Activated T-cell treated with anti-CD3 and anti-CD28 coated beads, Interleukin-2, amount 50 U/mL, for 1 hour (primary cell): ENCODE results near the gene CDC42EP4.
"Not testable (repeated sequence)": the region's sequence is repeated elsewhere in the genome, so short reads cannot be mapped to it uniquely, and the experiment has no call there.

Experiments used
- DNase-seq: peaks from one replicate; pipeline ENCODE4 v3.0.0-alpha.2; 2020

Gene CDC42EP4

DNA sequence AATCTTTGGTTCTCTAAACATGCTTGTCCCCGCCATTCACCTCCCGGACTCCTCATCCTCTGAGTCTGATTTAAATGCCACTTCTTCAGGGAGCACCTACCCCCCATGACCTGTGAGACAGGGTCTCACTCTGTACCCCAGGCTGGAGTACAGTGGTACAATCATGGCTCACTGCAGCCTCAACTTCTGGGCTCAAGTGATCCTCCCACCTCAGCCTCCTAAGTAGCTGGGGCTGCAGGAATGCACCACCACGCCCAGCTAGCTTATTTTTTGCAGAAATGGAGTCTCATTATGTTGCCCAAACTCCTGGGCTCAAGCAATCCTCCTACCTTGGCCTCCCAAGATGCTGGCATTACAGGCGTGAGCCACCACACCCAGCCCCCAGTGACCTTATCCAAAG lies 37.3 kb downstream of the CDC42EP4 start:
- DNase-seq: no peak

DNA sequence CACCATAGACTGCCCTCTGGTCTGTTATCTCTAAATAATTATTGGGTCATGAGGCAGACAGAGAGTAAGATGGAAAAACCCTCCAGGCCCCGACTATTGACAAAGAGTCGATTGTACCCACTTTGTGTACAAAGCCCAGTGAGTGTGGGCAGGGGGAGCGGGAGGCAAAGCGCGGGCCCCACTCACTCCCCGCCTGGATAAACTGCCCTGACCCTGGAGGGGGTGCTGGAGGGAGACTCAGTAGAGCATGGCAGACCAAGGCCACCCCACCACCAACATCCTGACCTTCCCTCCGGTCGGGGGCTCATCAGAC lies 38.9 kb downstream of the CDC42EP4 start:
- no peak for DNase-seq

DNA sequence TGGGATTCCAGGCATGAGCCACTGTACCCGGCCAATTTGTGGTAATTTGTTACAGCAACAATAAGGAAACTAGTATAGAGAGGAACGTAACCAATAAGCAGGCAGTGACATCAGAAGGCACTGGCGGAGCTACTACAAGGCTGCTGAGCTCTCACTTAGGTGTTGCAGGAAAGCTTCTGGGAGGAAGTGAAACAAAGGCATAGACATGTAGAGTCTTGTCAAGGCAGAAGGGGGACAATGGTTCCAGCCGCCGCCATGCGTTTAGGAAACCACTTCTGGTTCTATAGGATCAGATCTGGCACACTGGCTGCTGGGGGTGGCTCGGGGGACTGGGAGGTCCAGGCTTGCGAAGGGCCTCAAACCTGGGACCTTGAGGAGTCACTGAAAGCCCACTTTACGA lies 40.7 kb downstream of the CDC42EP4 start:
- DNase-seq: no peak

DNA sequence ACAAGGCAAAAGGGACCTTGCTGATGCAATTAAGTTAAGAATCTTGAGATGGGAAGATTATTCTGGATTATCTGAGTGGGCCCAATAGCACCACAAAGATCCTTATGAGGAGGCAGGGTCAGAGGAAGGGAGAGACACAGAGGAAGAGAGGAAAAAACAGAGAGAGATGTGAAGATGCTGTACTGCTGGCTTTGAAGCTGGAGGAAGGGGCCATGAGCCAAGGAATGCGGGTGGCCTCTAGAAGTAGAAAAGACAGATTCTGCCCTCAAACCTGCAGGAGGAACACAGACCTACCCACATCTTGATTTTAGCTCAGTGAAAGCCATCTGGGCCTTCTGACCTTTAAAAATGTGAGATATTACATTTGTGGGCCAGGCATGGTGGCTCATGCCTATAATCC lies 42.0 kb downstream of the CDC42EP4 start:
- no peak for DNase-seq

DNA sequence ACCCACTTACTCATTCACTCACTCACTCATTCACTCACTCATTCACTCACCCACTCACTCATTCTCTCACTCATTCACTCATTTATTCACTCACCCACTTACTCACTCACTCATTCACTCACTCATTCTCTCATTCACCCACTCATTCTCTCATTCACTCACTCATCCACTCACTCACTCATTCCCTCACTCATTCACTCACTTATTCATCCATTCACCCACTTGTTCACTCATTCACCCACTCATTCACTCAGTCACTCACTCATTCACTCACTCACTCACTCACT lies 42.5 kb downstream of the CDC42EP4 start:
- DNase-seq: no peak

DNA sequence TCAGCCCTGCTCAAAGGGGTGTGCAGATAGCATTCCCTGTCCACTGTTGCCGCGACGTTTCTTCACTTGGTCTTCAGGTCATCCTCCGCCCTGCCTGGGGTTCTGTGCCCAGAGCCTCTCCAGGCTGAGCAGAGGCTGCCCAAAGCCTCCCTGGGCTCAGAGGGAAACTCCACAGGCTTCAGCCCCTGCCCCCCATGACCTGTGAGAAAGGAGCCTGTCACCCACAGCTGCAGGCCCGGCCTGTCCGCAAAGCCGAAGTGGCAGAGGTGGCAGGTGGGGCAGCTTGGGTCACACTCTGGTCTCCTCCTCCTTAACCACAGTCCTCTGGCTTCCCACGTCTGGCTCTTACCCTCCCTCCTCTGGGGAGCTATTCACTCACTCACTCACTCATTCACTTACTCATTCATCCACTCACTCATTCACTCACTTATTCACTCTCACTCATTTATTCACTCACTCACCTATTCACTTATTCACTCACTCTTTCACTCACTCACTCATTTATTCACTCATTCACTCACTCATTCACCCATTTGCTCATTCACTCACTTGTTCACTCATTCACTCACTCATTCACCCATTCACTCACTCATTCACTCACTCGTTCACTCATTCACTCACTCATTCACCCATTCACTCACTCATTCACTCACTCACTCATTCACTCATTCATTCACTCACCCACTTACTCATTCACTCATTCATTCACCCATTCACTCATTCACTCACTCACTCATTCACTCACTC lies 43.0 kb downstream of the CDC42EP4 start:
- no peak for DNase-seq

DNA sequence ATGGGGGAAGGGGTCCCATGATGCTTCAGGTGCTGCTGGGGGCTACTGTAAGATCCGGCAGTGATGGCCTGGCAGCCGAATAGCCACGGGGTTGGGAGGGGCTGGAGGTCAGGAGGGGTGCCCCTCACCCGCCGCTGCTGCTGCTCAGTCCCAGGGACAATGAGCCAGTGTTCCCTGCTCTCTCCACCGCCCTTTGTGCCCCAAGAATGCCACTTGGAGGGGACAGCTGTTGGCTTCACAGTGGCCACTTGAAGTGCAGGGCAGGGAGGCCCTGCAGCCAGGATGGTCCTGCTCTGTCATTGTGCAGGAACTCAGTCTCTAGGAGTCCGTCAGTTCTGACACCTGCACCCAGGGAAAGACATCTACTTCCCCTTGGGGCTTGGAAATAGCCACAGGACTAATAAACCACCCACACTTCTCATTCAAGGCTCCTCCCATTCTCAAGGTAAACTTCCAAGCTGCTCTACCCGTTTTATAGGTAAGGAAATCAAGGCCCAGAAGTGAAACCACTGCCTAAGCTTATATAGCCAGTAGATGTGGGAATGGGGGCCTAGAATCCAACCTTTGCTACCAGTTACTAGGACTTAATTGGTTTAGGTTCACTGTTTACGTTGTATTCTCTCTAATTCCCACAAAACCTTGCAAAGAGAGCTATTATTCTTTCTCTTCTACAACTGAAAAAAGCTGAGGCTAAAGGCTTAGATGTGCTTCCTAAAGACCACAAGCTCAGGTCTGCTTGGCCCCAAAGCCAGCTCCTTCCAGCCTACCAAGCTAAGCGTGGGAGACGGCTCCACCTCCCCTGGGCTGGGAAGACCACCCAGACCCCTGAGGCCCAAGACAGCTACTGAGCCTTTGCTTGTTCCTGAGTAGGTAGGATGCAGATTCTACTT lies 43.9 kb downstream of the CDC42EP4 start:
- DNase-seq: no peak

DNA sequence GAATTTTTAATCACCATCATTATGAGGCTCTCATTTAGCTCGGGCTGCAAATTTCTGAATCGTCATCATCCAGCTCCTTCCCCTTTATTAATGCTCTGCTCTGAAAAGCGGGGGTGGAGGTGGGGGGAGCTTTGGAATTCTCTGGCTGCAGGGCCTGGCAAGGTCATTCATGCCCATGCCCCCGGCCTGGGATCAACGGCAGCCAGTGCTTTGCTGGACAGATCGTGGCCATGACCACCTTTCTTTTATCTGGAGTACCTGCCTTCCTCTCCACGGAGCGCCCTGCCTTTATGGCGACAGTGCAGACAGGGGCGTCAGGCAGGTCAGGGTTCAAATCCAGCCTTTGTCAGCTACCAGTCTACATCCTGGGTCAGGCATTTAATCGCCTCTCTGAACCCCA lies 45.0 kb downstream of the CDC42EP4 start:
- no peak for DNase-seq

DNA sequence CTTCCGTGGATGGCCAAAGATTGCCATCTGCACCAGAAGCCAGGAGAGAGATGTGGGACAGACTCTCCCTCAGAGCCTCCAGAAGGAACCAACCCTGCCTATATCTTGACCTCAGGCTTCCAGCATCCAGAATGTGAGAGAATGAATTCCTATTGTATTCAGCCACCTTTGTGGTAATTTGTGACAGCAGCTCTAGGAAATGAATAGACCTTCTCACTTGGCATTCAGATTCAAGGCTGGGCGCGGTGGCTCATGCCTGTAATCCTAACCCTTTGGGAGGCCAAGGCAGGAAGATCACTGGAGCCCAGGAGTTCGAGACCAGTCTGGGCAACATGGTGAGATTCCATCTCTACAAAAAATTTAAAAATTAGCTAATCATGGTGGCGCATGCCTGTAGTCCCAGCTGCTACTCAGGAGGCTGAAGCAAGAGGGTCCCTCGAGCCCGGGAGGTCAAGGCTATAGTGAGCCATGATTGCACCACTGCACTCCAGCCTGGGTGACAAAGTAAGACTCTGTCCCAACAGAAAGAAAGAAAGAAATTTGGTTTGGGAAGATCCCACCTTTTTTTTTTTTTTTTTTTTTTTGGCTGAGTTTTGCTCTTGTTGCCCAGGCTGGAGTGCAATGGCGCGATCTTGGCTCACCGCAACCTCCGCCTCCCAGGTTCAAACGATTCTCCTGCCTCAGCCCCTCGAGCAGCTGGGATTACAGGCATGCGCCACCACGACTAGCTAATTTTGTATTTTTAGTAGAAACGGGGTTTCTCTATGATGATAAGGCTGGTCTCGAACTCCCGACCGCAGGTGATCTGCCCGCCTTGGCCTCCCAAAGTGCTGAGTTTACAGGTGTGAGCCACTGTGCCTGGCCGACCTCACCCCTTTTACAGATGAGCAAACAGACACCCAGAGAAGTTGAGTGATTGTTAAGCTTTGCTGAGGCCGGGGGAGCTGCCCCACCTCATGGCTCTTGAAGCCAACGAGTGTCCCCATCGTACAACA lies 45.9 kb downstream of the CDC42EP4 start:
- no peak for DNase-seq

DNA sequence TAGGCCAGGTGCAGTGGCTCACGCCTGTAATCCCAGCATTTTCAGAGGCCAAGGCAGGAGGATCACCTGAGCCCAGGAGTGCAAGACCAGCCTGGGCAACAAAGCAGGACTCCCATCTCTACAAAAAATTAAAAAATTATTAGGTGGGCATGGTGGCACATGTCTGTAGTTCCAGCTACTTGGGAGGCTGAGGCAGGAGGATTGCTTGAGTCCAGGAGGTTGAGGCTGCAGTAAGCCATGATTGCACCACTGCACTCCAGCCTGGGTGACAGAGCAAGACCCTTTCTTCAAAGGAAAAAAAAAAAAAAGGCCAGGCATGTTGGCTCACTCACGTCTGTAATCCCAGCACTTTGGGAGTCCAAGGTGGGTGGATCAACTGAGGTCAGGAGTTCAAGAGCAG lies 47.4 kb downstream of the CDC42EP4 start:
- DNase-seq: not testable (repeated sequence)

DNA sequence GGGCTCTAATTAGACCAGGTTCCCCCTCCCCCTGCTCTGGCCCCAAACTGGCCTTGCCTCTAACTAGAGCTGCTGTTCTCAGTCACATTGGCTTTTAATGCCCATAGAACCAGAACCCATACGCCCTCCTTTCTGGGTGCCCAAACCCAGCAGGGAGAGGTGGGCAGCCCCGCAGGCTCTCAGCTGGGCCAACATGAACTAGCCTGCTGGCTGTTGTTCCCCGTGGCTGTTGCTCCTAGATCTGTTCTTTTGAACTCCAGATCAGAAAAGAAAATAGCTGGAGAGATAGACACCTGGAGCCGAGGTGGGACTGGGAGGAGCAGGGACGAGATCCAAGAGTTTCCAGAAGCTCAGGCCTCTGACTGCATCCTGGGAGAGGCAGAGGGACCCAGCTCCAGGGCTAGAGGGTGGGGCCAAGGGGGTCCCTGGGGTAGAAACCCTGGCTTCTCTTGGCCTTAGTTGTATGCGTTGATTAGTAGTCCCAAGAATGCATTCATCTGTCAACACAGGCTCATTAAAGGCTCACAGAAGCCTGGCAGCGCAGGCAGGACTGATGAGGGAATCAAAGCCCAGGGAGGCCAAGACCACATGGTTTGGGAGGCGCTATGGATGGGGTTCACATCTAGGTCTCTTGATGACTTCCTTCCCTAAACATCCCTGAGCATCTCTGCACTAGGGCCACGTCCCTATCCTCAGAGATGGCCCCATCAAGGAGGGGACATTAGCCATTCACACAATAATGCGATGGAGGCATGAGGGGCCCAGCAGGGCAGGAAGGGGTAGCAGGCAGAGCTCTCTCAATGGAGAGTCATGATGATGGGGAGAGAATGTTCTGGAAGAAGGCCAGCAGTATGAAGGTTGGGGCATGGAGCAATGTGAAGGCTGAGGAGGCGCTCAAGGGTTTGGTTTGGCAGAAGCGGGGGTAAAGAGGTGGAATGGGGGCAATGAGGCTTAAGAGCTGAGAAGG lies 48.8 kb downstream of the CDC42EP4 start:
- DNase-seq: no peak

DNA sequence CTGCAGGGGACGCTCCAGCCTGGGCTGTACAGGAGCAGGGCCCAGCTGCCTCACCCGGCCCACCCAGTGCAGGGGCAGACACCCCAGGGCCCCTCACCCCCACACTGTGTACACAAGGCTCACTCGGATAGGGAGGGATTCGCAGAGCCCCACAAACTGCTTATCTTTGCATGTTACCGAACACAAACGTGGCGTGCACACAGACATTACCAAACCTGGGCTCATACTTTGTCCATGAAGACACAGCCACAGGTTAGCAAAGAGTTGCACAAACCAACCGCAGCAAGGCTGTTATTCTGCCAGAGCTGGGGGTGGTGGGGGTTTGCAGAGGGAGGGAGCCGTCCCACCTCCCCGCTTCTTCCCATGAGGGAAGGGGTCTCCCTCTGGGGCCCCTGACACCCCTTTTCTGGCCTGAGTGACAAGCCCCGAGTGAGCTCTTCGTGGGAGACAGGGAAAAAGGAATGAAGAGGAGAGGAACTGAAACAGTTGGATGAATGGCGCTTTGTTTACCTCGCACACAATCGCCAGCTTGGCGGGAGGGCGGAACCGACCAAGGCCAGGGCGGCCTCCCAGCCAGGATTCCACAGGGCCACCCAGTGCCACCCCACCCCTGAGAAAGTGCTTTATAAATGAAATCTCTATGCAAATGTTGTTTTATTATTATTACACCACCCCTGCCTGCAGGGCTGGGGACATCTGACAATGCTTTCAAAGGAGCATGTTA lies 49.7 kb downstream of the CDC42EP4 start:
- no peak for DNase-seq

DNA sequence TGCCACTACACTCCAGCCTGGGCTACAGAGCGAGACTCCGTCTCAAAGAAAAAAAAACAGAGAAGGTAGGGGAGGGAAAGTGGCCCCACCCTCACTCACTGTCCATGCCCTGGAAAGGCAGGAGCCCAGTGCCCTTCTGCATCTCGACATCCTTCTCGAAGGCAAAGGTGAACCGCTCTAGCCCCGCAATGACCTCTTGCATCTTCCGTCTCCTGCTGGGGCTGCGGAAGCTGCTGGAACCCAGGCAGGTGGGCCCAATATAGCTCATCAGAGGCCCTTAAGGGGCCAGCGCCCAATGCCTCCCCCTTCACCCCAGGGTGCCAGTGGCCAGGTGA lies 50.2 kb downstream of the CDC42EP4 start, which contains the start of gene CPSF4L:
CPSF4L (minus strand) TSS at position 264 of the 335 bp plus-strand sequence; CDS start at position 202, 62 bp downstream.
- no peak for DNase-seq

DNA sequence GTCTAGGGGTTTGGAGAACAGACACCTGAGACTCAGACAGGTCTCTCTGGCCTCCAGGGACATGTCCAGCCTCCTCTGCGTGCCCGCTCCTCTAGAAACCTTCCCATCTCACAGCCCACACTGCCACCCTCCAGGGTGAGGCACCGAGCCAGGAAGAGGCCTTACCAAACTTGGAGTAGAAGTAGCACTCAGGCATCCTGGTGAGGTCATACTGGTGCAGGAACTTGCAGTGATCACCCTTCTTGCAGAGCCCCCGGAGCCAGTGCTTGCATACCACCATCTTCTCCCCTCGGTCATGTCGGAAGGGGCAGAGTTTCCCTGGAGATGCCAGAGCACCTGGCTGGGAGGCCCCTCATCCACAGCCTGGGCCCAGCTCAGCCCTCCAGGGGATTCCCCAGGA lies 54.3 kb downstream of the CDC42EP4 start:
- DNase-seq: no peak

DNA sequence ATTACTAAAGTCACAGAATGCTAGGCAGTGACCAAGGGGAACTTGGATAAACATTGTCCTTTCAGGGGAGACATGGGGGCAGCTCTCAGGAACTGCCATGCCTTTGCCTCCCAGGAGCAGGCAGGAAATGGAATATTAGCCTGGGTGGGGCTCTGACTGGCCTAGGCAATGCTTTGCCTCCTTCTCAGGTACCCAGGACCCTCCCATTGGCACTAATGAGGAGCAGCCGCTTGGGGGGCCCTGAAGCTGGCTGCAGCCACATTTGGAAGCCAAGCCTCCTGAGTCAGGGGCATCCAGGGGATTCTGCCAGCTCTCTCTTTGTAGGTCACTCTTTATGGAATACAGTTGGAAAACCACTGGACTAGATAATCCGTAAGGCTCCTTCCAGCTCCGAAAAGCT lies 55.6 kb downstream of the CDC42EP4 start:
- no peak for DNase-seq

DNA sequence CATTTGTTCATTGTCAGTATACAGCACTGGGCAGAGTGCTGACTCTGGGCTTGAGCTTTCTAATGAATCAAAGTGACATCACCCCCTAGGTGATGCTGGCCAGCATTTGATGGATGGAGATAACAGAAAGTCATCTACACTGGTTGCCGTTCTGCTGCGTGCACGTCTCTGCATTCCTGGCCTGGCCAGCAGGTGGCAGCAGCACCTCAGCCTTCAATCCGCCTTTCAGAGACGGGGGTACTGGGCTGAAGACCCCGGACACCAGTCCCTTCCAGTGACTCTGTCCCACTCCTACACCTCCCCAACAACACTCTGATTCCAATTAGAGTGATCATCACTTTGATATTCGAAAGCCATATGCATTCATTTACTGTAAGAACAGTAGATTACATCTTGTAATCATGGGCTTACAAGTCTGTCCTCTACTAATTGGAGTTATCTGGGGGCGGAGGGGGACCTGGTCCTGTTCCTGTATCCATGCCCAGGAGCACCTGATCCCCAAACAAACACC lies 56.1 kb downstream of the CDC42EP4 start:
- peak; percentile 68 for DNase-seq

DNA sequence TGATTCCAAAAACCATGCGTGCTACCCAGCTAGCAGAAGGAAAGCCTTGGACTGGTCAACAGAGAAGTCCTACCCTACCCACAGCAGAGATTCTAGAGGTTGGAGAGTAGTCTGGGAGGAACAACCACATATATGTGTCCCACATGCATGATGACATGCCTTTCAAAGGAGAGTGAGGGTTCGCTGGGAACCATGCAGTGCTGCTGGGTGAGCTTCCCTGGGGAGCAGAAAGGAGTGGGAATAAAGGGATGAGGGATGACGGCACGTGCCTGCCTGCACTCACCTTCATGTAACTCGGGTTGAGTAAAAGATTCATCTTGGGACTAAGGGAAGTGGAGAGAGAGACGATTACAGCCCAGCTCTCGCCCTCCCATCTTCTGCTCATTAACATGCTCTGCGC lies 59.9 kb downstream of the CDC42EP4 start:
- no peak for DNase-seq

DNA sequence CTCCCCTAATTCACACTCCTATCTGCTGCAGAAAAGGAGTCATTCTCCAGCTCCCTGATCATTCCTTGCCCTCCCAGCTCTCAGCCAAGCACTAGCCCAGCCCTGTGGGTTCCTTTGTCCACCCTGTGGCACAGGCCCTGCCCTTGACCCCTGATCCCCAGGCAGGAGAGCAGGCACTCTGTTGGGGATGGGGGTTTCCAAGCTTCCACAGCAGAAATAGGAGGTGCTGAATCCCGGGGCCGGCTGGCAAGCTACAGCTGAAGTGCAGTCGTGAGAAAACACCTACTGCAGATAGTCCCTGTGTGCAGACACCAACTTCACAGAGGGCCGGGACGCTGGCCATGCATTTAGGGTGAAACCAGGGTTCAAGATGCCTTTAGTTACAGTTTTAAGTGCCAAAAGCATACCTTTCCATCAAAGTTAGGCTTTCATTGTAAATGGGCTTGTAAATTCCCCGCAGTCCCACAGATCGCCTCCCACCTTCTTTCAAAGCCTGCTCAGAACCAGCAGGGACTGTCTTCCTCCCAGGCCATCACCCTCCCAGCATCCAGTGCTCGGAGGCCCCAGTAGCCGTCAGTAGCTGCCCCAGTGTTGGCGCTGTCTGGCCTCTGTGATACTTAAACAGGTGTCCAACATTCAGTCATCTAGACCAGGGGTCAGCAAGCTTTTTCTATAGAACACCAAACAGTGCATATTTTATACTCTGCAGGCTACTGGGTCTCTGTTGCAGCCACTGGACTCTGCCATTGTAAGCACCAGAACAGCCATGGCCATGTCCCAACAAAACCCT lies 60.8 kb downstream of the CDC42EP4 start:
- no peak for DNase-seq

DNA sequence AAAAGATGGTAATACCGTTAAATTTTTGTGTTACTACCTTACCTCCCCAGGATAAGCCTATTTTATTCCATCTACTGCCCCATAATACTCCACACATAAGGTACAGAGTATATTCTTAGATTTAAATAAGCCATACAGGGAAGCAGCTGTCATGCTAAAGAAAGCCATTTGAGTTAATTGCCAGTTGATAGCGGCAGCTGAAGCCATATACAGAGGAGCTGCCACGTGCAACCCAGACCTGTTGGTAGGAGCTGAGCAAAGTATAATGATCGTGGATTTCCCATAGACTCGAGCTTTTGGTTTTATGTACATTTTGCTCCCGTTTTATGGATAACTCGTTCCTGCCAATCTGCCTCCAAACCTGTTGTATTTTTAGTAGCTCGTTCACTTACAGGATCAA lies 62.1 kb downstream of the CDC42EP4 start:
- no peak for DNase-seq

DNA sequence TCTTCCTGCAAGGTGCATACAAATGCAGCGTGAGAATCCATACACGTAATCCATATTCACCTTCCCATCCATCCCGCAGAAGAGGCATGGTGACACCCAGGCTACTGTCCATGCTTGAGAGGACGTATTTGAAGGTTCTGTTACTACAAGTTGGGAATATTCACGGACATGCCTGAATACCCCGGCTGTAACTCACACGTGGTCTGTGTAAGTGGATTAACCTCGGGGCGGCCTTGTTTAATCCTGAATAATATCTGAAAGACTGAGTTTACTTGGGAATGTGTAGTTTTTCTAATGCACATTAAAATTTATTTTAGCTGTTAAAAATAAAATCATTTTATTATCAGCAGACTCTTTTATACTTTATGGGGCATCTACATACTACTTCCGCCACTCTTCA lies 63.3 kb downstream of the CDC42EP4 start:
- DNase-seq: no peak
